Measurements from ENCODE around the gene PROK1. TPM values are rescaled to one million over a fixed set of nuclear protein-coding genes. Genes with fewer than 3 reads are reported as not detected.

PROK1 gene
- total RNA-seq, 2 donors from 2014 or later, result not detected

GRCh38 chr1:110485725-110486124 lies 34.8 kb downstream of the PROK1 start:
- Histone ChIP-seq H3K9me3 (no peaks in the 10 kb centered on the region), H3K9ac (ENCODE audit: low read depth in 2 of 2, low read length in 2 of 2) (no peak overlapping the region), H3K27me3 (no peaks in the 10 kb centered on the region), H3K36me3 (no peaks in the 10 kb centered on the region), H3K4me1 (no peaks in the 10 kb centered on the region), H3K4me3 (no peak overlapping the region), H3K27ac (no peak overlapping the region)
- DNase-seq, result no peak
- TF ChIP-seq CTCF (IDR thresholded peaks at IDR 0.05), result no peak
- intact Hi-C loops (cut with DNase I), result no loop called here

- DNase-seq, result no peak
- no peak overlapping the region for H3K9ac ChIP-seq (ENCODE audit: low read depth in 2 of 2, low read length in 2 of 2)
- TF ChIP-seq CTCF (IDR thresholded peaks at IDR 0.05), result no peak
Measured at GRCh38 chr1:110487726-110488125, 36.8 kb downstream of the PROK1 start.

GRCh38 chr1:110488161-110488560 lies 37.2 kb downstream of the PROK1 start:
- Histone ChIP-seq H3K9ac (ENCODE audit: low read depth in 2 of 2, low read length in 2 of 2) (no peak overlapping the region), H3K27me3 (no peaks in the 10 kb centered on the region), H3K9me3 (no peaks in the 10 kb centered on the region), H3K4me1 (no peaks in the 10 kb centered on the region), H3K36me3 (no peaks in the 10 kb centered on the region), H3K27ac (no peak overlapping the region), H3K4me3 (no peak overlapping the region)
- TF ChIP-seq CTCF (IDR thresholded peaks at IDR 0.05), result no peak
- intact Hi-C loops (cut with DNase I), result no loop called here
- no peak for DNase-seq

More at GRCh38 chr1:110487726-110488125, 36.8 kb downstream of the PROK1 start:
- Histone ChIP-seq H3K9me3 (no peaks in the 10 kb centered on the region), H3K27ac (no peak overlapping the region), H3K4me1 (no peaks in the 10 kb centered on the region), H3K4me3 (no peak overlapping the region), H3K27me3 (no peaks in the 10 kb centered on the region), H3K36me3 (no peaks in the 10 kb centered on the region)
- intact Hi-C loops (cut with DNase I), result no loop called here

GRCh38 chr1:110488867-110489266 lies 37.9 kb downstream of the PROK1 start:
- Histone ChIP-seq H3K36me3 (no peaks in the 10 kb centered on the region), H3K9ac (ENCODE audit: low read depth in 2 of 2, low read length in 2 of 2) (no peak overlapping the region), H3K4me3 (no peak overlapping the region), H3K27me3 (no peaks in the 10 kb centered on the region), H3K9me3 (no peaks in the 10 kb centered on the region), H3K4me1 (no peaks in the 10 kb centered on the region), H3K27ac (no peak overlapping the region)
- intact Hi-C loops (cut with DNase I), result no loop called here
- no peak for TF ChIP-seq CTCF (IDR thresholded peaks at IDR 0.05)
- no peak for DNase-seq

- TF ChIP-seq CTCF (IDR thresholded peaks at IDR 0.05), result no peak
- Histone ChIP-seq H3K27ac (no peak overlapping the region), H3K27me3 (no peaks in the 10 kb centered on the region), H3K9me3 (no peaks in the 10 kb centered on the region), H3K9ac (ENCODE audit: low read depth in 2 of 2, low read length in 2 of 2) (no peak overlapping the region), H3K4me3 (no peak overlapping the region), H3K4me1 (no peaks in the 10 kb centered on the region), H3K36me3 (no peaks in the 10 kb centered on the region)
- DNase-seq, result no peak
- intact Hi-C loops (cut with DNase I), result no loop called here
Measured at GRCh38 chr1:110489406-110489805, 38.5 kb downstream of the PROK1 start.

Data from colonic mucosa (tissue), 4 donors.